GM19023 (cell line): ENCODE results near the gene CRABP2.

ENCODE experiments used
- ATAC-seq: cut with Tn5 transposase; IDR thresholded peaks from one replicate; pipeline ENCODE4 v1.9.1; 2021; ENCODE audit warnings: mild to moderate bottlenecking, moderate library complexity; ENCODE audit not compliant: unreplicated experiment

CRABP2 gene

DNA sequence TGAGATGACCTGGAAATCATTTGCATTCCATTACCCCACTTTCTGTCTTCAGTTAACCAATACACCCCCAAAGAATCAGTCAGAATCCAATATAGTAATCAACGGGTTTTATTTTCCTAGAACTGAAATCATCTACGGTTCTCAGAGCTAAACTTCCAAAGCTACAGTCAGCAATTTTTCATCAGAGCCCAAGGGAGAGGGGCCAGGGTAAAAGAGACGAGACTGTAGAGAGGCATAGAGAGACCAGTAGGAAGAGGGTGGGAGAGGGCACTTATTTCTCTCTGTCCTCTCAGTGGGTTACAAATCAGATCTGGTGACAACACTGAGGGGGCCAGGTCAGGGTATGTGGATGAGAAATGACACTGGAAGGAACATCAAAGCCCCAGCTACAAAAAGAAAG is 36.6 kb upstream of the CRABP2 start:
- ATAC-seq = no peak

DNA sequence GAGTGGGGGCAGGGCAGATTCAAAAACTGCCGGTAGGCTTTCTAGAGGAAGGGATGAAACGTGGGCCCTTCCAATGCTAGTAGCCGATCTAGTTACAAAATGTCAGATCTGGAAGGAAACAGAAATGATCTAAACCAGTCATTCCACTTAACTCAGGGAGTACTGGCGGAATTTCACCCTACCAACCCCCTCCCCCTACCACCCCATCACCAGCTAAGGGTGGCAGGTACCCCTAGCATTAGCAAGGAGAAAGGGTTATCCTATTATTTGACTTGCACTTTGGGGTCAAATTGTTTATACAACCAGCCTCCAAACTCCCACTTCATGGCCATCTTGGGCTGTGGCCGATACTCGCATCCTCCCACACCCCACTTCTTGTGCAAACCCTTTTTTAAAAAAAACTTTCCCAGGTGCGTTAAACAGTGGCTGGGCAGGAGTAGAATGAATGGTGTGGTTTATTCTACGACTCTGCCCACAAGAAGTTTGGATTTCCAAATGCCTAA is 36.1 kb upstream of the CRABP2 start:
- ATAC-seq = peak; percentile 2

DNA sequence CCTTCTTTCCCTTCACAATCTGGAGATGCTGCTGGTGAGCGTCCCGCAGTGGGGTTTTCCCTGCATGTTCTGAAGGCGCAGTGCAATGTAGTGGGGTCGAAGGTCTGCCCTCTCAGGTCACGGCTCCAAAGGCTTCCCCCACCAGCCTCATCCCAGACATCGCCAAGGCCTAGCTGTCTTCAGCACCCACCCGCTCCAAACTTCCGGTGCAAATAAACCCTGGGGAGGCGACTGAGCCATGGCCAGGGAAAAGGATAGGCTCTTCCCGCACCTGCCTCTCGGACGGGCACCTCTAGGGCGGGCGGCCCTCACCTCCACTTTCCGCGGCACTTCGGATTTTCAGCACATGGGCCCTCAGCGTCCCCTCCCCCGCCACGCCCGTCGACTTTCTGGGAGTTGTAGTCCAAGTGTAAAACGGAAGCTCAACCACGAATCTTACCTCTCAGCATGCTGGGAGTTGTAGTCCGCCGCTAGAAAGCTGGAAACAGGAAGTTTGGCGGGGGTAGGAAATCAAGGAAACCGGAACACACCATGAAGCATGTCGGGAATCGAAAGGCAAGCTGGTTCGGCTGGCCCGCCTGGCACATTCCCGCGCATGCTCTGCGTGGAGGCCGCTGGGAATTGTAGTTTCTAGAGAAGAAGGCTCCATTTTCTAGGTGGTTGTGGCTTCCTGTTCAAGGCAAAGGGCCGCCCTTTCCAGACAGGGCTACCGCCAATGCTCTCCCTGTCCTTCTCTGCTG is 35.5 kb upstream of the CRABP2 start, which contains the start of gene MRPL24:
MRPL24 (minus strand) TSS at position 348 of the 740 bp plus-strand sequence. CDS start 2,384 bp downstream, outside the sequence.
- peak; percentile 78 for ATAC-seq

DNA sequence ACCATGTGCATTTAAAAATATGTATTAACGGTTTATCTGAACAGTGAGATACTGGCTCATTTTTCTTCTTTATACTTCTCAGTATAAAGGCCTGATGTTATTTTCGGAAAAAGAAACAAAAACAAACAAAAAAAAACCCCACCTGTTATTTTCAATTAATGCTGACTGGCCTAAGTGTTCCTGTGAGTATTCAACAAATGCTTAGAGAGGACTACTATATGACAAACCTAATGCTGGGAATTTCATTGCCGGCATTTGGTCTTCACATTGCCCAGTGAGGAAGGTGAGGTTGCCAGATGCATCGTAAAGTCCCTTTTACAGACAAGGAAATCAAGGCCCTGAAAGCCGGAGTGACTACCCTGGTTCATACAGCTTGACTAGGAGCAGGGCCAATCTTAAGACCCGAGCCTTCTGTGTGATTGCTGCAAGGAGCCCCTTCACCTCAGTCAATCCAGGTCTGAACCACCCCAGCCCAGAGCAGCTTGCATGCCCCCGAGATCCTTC is 34.9 kb upstream of the CRABP2 start:
- ATAC-seq = no peak

DNA sequence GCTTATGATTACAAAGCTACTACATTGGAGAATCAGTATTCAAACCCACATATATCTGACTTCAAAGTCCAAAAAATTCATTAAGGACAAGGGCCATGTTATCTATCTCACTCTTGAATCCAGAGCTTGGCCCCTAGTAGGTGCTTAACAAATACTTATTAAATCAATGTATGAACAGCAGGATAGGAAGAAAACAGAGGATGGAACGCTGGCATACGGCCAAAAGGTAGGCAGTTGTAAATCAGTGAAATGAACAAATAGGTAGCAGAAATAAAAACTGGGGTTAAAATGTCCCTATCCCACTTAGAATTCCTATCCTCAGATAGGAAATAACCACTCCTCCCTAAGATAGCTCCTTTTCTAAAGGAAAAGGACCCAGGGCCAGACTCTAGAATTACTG is 33.5 kb upstream of the CRABP2 start:
- ATAC-seq = no peak

DNA sequence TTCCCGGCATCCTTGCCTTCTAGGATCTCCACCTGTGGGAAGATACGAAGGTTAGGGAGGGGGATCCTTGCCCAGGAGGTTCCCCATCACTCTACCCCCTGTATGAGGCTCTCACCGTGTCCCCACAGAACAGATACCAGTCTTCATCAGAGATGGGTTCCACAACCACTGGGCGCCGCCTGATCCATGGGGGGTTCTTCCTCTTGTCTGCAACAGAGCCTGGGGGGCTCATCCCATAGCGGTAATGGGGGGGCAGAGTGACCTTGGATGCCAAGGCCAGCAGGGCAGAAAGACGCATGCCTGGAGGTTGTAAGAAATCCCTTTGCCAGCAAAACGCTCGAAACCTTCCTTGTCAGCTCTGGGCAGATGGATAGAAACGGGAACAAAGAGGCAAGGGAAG is 33.0 kb upstream of the CRABP2 start:
- ATAC-seq = no peak

DNA sequence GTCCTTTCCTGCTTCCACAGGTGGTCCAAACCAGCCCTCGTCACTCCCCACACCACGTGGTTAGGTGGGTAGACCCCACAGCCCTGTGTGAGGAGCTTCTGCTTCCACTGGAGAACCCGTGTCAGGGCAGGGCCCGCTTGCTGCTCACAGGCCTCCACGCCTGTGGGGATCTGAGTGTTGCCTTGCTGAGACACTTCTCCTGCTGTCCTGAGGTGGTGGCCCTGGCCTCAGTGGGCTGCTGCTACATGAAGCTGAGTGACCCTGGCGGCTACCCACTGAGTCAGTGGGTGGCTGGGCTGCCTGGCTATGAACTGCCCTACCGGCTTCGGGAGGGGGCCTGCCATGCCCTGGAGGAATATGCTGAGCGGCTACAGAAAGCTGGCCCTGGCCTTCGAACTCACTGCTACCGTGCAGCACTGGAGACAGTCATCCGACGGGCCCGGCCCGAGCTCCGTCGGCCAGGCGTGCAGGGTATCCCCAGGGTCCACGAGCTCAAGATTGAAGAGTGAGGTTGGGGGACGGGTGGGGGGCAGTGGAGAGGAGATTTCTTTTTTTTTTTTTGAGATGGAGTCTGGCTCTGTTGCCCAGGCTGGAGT is 28.7 kb upstream of the CRABP2 start:
- no peak for ATAC-seq

DNA sequence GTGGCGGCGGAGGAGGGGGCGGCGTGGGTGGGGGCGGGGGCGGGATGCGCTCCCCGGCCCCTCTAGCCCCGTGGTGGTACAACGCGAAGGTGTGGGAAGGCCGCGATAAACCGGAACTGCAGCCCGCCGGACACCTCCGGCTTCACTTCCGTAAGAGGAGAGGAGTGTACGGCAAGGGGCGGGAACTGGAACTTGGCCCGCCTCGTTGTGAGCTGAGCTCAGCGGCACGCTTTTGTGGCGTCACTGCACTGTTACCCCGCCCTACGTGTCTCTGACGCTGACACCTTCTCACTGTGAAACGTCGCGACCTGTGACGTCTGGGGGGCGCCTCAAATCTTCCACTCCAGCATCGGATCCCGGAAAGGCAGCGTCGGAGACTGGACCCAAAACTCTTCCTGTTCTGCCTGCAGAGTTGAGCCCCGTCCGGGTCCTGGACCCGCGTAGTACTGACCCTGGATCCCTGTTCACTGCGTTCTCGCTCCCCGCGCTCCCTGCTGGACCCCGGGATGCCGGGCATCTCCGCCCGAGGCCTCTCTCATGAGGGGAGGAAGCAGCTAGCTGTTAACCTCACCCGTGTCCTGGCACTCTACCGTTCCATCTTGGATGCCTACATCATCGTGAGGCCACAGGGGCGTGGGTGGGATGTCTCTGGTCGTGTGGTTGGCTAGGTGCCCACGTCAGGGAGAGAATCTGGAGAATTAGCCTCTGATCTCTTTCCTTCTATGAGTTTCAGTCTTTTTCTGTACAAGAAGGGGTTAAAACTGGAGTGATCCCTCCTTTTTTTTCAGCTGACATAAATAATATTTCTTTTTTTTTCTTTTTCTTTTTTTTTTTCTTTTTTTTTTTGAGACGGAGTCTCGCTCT is 23.4 kb upstream of the CRABP2 start, which contains the start of gene ISG20L2:
ISG20L2 (minus strand) TSS at position 168 of the 864 bp plus-strand sequence. CDS start 1,114 bp downstream, outside the sequence.
- ATAC-seq = peak; percentile 93

DNA sequence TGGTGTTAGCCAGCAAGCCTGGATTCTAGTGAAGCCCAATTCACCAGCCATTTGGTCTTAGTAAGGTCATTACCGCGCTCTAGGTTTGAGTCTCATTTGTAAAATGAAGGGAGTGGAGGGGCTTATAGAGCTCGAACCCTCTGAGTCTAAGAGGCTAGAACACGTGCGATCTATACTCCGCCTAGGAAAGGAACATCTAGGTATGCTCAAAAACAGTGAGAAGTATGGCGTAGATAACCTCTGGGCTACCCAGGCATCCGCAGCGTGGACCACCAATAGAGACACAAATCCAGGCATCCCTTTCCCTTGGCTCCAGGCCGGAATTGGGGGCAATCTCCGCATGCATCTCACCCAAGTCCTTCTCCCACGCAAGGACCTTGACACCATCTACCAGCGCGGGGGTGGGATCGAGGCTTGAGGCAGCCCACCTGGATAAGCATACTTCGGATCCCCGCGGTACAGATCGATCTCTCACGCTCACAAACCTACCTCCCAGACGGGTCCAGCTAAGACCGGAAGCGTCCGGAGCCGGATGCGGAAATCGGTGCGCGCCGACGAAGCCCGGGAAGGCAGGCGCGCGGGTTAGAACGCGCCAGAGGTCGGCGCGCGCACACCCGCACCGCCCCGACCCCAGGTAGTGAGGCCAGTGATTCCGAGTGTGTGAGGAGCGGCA is 22.7 kb upstream of the CRABP2 start, which contains the start of gene METTL25B:
METTL25B (plus strand) TSS at position 544 of the 673 bp plus-strand sequence. CDS start 636 bp downstream, outside the sequence.
- ATAC-seq = peak; percentile 65

DNA sequence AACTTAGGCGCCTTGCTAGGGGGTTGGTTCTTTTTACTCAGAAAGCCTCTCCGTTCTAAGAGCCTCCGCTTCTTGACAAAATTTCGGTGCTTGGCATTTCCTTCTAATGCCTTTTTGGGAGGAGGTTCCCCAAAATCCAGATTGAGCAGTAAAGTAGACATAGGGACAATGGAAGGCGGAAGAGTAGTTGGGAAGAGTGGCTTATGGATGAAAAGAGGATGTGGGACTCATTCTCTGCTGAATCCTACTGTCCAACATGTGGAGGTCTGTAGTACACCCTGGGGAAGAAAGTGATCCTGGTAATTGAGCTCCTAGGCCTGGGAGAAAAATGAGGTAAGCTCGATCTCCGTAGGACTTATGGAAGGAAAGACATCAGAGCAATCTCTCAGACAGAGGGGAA is 22.1 kb upstream of the CRABP2 start:
- ATAC-seq = no peak

DNA sequence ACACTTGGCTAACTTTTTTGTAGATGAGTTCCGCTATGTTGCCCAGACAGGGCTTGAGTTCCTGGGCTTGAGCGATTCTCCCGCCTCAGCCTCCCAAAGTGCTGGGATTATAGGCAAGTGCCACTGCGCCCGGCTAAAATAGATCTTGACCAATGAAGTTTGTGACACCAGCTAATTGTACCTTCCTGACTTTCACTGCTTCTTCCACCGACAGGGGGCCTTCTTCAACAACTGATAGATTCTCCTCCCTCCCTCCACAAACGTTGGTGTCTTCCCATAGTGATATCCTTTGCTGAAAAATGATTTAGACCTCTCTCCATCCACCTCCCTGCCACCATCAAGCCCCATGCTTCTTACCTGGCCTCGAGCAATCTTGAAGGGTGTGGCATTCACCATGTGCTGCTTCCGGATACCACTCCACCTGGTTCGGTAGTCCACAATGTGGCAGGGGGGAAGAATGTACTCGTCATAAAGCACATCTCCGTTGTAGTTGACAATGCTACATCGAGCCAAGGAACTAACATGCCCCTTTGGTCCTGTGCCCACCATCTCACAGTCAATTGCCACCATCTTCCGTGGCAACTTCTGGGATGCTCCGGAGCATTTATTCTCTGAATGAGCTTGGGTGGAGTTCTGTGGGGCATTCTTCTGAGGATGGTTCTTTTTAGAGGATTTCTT is 21.3 kb upstream of the CRABP2 start:
- no peak for ATAC-seq

DNA sequence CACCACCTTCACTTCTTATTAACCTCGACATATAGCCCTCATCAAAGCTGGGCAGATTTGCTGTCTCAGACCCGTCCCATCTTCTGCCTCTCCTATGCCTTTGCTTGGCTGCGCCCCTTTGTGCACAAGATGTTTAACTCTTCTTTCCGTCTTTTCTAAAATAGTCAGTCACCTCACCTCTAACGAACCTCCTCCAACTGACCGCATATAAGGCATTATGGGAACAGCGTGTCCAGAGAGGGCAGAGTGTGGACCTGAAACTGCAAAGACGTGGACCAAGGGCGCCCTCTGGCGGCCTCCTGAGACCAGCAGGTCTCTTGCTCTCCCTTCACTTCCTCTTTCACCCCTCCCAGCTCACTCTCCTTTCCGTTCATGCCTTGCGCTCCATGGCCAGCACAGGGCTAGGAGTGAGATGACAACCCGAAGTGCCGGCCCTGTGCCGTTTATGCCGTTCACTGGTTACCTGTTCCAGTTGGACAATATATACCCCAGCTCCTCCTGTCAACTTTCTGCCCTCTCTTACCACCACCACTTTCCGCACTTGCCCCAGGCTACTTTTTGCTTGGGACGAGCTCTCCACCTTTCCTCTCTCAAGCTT is 20.4 kb upstream of the CRABP2 start:
- no peak for ATAC-seq

DNA sequence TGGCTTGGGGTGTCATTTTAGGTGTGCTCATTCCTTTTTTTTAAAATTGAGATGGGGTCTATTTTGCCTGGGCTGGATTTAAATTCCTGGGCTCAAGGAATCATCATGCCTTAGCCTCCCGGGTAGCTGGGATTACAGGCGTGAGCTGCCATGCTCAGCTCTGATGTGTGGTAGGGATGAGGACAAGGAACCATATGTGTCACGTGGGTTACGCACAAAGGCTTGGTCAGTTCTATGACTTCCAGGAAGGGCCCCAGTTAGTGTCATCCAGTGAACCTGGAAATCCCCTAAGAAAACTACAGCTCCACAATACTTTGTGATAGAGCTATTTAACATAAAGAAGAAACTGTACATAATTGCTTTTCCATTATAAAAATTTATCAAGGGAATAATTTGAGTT is 16.2 kb upstream of the CRABP2 start:
- ATAC-seq = no peak

DNA sequence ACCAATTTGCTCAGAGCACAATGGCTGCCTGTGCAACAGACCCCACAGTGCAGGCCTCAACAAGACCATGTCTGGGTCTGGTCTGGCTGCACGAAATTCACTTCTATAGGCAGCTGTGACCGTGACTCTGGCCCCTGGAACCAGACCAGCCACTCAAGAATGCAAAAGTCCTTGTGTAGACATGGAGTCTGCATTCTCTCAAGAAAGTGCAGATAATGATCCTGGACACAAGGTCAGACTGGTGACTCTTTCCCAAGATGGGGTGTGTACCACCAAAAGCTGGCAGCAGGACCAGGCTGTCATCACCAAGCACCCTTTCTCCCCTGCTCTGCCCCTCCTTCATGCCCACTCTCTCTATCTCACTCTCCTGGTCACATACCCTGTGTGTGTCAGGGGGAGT is 15.7 kb upstream of the CRABP2 start:
- no peak for ATAC-seq

DNA sequence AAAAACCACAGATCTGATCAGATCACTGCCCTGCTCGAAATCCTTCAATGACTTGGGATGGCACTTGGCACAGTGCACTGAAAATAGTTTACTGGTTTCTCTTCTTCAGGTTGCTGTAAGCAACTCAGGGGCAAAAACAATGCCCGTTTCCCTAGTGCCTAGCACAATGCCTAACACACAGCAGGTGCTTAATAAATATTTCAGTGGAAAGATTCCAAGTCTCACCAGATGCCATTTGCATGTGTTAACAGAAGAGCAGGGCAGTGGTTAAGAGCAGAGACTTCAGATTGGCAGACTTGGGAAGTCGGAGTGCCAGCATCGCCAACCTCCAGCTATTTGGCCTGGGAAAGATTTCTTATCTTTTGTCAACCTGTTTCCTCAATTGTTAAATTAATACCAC is 12.0 kb upstream of the CRABP2 start:
- ATAC-seq = no peak

DNA sequence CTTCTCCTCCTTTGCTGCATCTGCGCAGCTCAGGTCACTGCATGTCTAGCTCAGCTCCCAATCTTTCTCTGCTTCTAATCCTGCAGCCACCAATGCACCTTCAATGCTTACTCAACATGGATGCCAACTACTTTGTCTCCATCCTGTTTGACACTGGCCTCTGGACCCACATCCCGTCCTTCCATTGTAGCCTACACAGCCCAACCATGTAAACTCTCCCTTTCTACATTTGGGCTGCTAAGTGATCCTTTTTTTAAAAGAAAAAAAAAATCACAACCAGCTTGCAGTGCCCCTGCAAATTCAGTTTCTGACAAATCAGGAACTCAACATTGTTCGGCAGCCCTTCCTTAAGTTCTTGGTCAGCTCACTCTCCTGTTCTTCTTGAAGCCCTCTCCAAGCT is 9.4 kb upstream of the CRABP2 start:
- no peak for ATAC-seq

DNA sequence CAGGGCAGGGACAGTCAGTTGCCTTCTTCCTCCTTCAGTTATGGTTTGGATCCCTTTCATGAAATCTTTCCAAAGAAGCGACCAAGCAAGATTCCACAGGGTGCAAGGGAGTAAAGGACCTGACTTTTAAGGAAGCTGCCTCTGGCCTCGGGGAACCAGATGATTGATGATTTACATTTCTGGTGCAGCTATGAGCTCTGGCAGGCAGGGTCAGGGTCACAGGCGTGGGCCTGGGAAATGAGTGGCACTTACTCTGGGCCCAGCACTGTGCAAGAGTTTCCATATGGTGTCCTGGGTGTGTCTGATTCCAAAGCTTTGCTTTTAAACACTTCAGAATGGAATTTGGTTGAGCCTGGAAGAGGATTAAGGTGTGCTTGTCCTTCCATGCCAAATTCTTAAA is 7.2 kb upstream of the CRABP2 start:
- no peak for ATAC-seq

DNA sequence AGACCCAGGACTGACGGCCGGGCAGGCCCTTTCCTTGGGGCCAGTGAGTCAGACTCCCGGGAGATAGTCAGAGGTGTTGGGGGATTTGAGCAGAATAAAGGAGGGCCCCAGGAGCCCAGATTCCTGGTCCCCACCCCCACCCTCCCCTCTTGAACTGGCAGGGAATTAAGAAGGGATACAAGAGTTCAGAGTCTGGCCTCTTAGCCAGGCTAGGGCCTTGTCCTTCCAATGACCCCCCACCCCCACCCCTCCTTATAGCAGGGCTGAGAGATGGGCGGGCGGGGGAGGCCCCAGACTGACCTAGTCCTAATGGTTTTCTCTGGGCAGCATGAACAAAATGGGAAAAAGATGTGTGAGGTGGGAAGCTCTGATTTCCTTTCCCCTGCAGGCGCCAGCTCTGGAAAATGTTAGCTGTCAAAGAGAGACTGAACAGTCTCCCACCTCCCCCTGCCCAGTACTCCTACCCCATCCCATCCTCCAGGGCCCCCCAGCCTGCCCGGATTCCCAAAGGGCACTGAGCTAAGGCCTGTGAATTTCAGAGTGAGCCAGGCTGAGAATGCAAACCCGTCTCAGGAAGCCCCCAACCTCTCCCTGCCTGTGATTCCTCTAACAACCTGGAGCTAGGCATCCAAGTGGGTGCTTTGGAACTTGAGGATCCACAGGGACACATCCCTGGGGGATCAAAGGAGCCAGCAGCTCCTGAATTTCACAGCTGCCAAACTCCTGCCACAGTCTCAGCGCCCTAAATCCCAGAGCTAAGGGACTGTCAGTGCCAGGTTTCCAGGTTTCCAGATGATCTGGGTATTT is 5.8 kb upstream of the CRABP2 start:
- no peak for ATAC-seq
